ENCODE measurements around the gene ENOX1. TPM values are rescaled to one million over a fixed set of nuclear protein-coding genes. Genes with fewer than 3 reads are reported as not detected.

ENOX1 gene
- total RNA-seq, 1 experiment from 2014 or later = 0.35 TPM

- no peaks in the 10 kb centered on the region for H3K27me3 ChIP-seq (ENCODE audit: insufficient read depth, low read depth)
- H3F3A ChIP-seq (ENCODE audit: insufficient read depth, low read depth) = no peaks in the 10 kb centered on the region
- no TSS peak for BruUV-seq (replicated peaks)
- no peaks in the 10 kb centered on the region for H4K20me1 ChIP-seq (ENCODE audit: insufficient read depth)
- no peaks in the 10 kb centered on the region for H3K9me3 ChIP-seq (ENCODE audit: insufficient read depth, low read depth)
- no peaks in the 10 kb centered on the region for H3K36me3 ChIP-seq (ENCODE audit: low read depth)
- no peaks in the 10 kb centered on the region for H3K9me2 ChIP-seq (ENCODE audit: insufficient read depth)
- H3K27ac ChIP-seq = no peak overlapping the region
- intact Hi-C loops (cut with micrococcal nuclease; ENCODE audit: unreplicated experiment) = no loop called here
- H3K79me2 ChIP-seq (ENCODE audit: low read depth) = no peaks in the 10 kb centered on the region
- H2AFZ ChIP-seq = no peak overlapping the region
- TF ChIP-seq EZH2 (IDR thresholded peaks at IDR 0.05; ENCODE audit: low read depth) = no peak
- TF ChIP-seq CTCF (conservative IDR thresholded peaks at IDR 0.05) = no peak
- POLR2A ChIA-PET (ENCODE audit: unreplicated experiment) = no interaction called here
- no peak for DNase-seq
- CTCF ChIA-PET = no interaction called here
- H3K4me2 ChIP-seq = no peak overlapping the region
- no peak overlapping the region for H3K4me3 ChIP-seq
- H3K4me1 ChIP-seq (replicated peaks; ENCODE audit: insufficient read depth) = no peaks in the 10 kb centered on the region
These were observed 601.5 kb downstream of the ENOX1 start for GRCh38 chr13:43185226-43185625.

- no peaks in the 10 kb centered on the region for H4K20me1 ChIP-seq (ENCODE audit: insufficient read depth)
- no peak overlapping the region for H3K4me3 ChIP-seq
- ChIA-PET POLR2A (ENCODE audit: unreplicated experiment) (no interaction called here), CTCF (interaction anchor here (0.6 kb wide), 1 partner anchor 813 kb away, joined by 3 read pairs; no protein-coding TSS in a partner anchor)
- H3K4me1 ChIP-seq (replicated peaks; ENCODE audit: insufficient read depth) = no peaks in the 10 kb centered on the region
- no peak overlapping the region for H2AFZ ChIP-seq
- no peaks in the 10 kb centered on the region for H3K9me2 ChIP-seq (ENCODE audit: insufficient read depth)
- no peak for DNase-seq
- intact Hi-C loops (cut with micrococcal nuclease; ENCODE audit: unreplicated experiment) = no loop called here
- BruUV-seq (replicated peaks) = no TSS peak
- H3K36me3 ChIP-seq (ENCODE audit: low read depth) = no peaks in the 10 kb centered on the region
- H3K4me2 ChIP-seq = no peak overlapping the region
- TF ChIP-seq EZH2 (IDR thresholded peaks at IDR 0.05; ENCODE audit: low read depth) (no peak), CTCF (conservative IDR thresholded peaks at IDR 0.05) (no peak)
- H3K9me3 ChIP-seq (ENCODE audit: insufficient read depth, low read depth) = no peaks in the 10 kb centered on the region
- H3K27ac ChIP-seq = no peak overlapping the region
- no peaks in the 10 kb centered on the region for H3F3A ChIP-seq (ENCODE audit: insufficient read depth, low read depth)
- H3K27me3 ChIP-seq (ENCODE audit: insufficient read depth, low read depth) = no peaks in the 10 kb centered on the region
- H3K79me2 ChIP-seq (ENCODE audit: low read depth) = no peaks in the 10 kb centered on the region
These were observed 605.9 kb downstream of the ENOX1 start for GRCh38 chr13:43180837-43181236.

GRCh38 chr13:43180036-43180660 lies 606.6 kb downstream of the ENOX1 start:
- Histone ChIP-seq H3K79me2 (ENCODE audit: low read depth) (no peaks in the 10 kb centered on the region), H3K36me3 (ENCODE audit: low read depth) (no peaks in the 10 kb centered on the region), H3K27ac (no peak overlapping the region), H3K4me1 (replicated peaks; ENCODE audit: insufficient read depth) (no peaks in the 10 kb centered on the region), H2AFZ (no peak overlapping the region), H3K9me2 (ENCODE audit: insufficient read depth) (no peaks in the 10 kb centered on the region), H3F3A (ENCODE audit: insufficient read depth, low read depth) (no peaks in the 10 kb centered on the region), H3K4me3 (no peak overlapping the region), H3K9me3 (ENCODE audit: insufficient read depth, low read depth) (no peaks in the 10 kb centered on the region), H3K4me2 (no peak overlapping the region), H3K27me3 (ENCODE audit: insufficient read depth, low read depth) (no peaks in the 10 kb centered on the region), H4K20me1 (ENCODE audit: insufficient read depth) (no peaks in the 10 kb centered on the region)
- no TSS peak for BruUV-seq (replicated peaks)
- TF ChIP-seq EZH2 (IDR thresholded peaks at IDR 0.05; ENCODE audit: low read depth) (no peak), CTCF (conservative IDR thresholded peaks at IDR 0.05) (no peak)
- intact Hi-C loops (cut with micrococcal nuclease; ENCODE audit: unreplicated experiment) = no loop called here
- ChIA-PET CTCF (no interaction called here), POLR2A (ENCODE audit: unreplicated experiment) (no interaction called here)
- DNase-seq = no peak
